H7 (cell line): ENCODE measurements around the gene GPAT3. TPM values are rescaled to one million over a fixed set of nuclear protein-coding genes. Genes with fewer than 3 reads are reported as not detected.

ENCODE experiments used
- DNase-seq: peaks from one replicate; pipeline ENCODE4 v3.0.0; 2012
- H3K27me3 ChIP-seq: 2 replicates; pipeline ENCODE4 v1.6.0; 2011; ENCODE audit warnings: mild to moderate bottlenecking, low read length; ENCODE audit not compliant: control insufficient read depth, insufficient read depth
- H3K36me3 ChIP-seq: replicated peaks from 2 replicates; pipeline ENCODE4 v1.5.1; 2011; ENCODE audit warnings: low read length; ENCODE audit not compliant: control insufficient read depth, insufficient read depth
- H3K4me3 ChIP-seq: 2 replicates; pipeline ENCODE4 v1.5.1; 2011; ENCODE audit warnings: low read depth, mild to moderate bottlenecking, control low read depth, low read length, moderate library complexity; ENCODE audit not compliant: insufficient read depth
- total RNA-seq: library from RNA; depleted of rRNA; stranded (reverse); fragments of >200 nt; shearing (Covaris generic); gene quantifications from 2 replicates; pipeline ENCODE4 v1.2.3, GENCODE V29; 2014

Gene GPAT3
- total RNA-seq, 1 experiment from 2014 or later = 0.73 TPM

GRCh38 chr4:83522239-83522638 is 13.7 kb upstream of the GPAT3 start:
- DNase-seq = no peak

DNA sequence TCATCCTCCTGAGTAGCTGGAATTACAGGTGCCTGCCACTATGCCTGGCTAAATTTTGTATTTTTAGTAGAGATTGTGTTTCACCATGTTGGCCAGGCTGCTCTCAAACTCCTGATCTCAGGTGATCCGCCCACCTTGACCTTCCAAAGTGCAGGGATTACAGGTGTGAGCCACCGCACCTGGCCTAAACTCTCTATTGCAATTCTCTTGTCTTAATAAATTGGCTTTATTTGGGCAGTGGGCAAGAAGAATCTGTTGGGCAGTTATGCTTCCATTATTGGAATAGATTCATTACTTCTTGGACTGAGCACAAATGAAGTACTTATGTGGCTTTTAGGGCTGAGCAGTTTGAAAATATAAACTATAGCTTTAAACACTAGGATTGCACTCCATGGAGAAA is 8.2 kb upstream of the GPAT3 start:
- Histone ChIP-seq H3K27me3 (peaks cover 2% of the 10 kb centered on the region; the same call in 1 of the 2 replicates), H3K4me3 (no peak overlapping the region), H3K36me3 (no peaks in the 10 kb centered on the region)
- no peak for DNase-seq

More at GRCh38 chr4:83522239-83522638, 13.7 kb upstream of the GPAT3 start:
- Histone ChIP-seq H3K36me3 (no peaks in the 10 kb centered on the region), H3K4me3 (no peak overlapping the region), H3K27me3 (no peaks in the 10 kb centered on the region)

- Histone ChIP-seq H3K4me3 (peak overlapping the region; percentile 77), H3K27me3 (peaks cover 61% of the 10 kb centered on the region), H3K36me3 (no peaks in the 10 kb centered on the region)
- DNase-seq = no peak
Observed at GRCh38 chr4:83536362-83537272, 709 bp downstream of the GPAT3 start.

DNA sequence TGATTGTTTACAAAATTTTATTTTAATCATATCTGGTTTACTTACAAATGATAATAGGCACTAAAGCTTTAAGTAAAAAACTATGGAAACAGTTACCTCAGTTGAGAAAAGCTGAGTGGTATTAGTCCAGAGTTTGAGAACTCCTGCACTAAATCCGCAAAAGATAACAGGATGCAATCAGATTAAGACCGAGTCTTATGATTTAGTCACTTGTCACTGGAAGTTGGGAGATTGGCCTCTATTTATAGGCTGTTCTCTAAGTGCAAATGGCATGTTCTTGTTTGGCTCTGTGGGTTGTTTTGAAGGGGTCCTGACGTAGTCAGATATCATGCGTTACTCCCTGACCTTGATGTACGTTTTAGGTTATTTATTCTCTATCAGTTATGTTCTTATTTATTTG is 6.3 kb downstream of the GPAT3 start:
- Histone ChIP-seq H3K4me3 (no peak overlapping the region), H3K27me3 (peaks cover 16% of the 10 kb centered on the region)
- DNase-seq = no peak

GRCh38 chr4:83546786-83547185 is 10.9 kb downstream of the GPAT3 start:
- no peaks in the 10 kb centered on the region for H3K27me3 ChIP-seq
- no peak overlapping the region for H3K4me3 ChIP-seq
- no peaks in the 10 kb centered on the region for H3K36me3 ChIP-seq
- no peak for DNase-seq

More for the DNA sequence above, 6.3 kb downstream of the GPAT3 start:
- H3K36me3 ChIP-seq = no peaks in the 10 kb centered on the region

DNA sequence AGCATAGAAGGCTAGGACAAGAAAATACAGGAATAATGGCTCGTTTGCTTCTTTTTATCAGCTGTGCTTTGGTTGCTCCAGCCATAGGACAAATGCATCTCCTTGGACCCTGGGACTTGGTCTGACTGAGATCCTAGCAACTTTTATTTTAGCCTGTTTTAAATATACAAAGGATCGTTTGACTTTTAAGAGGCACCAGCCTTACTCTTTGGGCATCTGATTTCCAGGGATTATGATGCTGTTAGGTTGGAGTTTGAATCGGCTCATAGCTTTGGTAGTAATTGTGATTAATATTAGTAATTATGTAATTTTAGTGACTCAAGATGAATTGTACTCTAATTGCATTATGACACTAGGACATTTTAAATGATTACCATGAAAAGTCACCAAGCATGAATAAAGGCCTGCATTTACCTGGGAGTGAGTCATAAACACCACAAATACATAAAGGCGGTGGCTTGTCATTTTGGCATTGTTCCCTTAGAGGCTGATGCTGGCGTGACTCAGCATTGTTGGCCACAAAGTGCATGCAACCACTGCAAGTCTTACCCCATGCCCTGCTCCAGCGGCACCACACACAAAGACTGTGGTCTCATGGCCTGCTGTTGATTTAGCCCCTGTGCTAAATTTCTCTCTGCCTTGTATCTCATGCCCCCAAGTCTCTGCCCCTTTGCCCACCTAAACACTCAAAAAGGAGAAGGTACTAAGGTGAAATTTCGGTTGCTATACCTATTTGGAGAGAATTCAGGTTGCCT is 12.4 kb downstream of the GPAT3 start:
- Histone ChIP-seq H3K4me3 (no peak overlapping the region), H3K36me3 (no peaks in the 10 kb centered on the region), H3K27me3 (no peaks in the 10 kb centered on the region)
- DNase-seq = peak; percentile 26

DNA sequence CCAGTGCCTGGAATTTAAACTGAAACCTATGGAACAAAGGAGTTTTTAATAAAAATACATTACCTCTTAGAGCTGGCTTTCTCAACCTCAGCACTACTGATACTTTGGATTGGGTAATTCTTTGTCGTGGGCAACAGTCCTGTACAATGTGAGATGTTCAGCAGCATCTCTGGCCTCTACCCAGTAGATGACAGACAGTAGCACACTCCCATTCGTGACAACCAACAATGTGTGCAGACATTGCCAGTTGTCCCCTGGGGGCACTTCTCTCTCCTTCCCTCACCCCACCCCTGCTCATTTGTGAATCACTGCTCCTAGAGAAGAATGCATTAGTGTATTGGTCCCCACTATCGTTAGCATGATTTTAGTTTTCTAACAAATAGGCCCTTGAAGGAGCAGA is 16.2 kb downstream of the GPAT3 start:
- no peak for DNase-seq
- no peaks in the 10 kb centered on the region for H3K27me3 ChIP-seq
- no peak overlapping the region for H3K4me3 ChIP-seq
- no peaks in the 10 kb centered on the region for H3K36me3 ChIP-seq

DNA sequence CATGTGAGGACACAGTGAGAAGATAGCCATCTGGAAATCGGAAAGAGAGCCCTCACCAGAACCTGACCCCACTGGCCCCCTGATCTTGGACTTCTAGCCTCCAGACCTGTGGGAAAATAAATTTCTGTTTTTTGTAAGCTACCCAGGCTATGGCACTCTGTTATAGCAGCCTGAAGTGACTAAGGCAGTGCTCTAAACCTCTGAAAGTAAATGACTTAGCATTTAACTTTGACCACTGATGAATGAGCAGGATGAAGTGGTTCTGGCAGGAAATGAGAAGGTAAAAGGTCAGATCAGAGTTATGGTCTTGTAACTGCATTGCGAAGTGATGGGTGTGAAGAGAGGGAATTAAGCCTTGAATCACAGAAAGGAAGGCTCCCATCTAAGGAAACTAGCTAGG is 17.0 kb downstream of the GPAT3 start:
- H3K4me3 ChIP-seq = no peak overlapping the region
- no peaks in the 10 kb centered on the region for H3K27me3 ChIP-seq
- DNase-seq = no peak
- H3K36me3 ChIP-seq = no peaks in the 10 kb centered on the region

DNA sequence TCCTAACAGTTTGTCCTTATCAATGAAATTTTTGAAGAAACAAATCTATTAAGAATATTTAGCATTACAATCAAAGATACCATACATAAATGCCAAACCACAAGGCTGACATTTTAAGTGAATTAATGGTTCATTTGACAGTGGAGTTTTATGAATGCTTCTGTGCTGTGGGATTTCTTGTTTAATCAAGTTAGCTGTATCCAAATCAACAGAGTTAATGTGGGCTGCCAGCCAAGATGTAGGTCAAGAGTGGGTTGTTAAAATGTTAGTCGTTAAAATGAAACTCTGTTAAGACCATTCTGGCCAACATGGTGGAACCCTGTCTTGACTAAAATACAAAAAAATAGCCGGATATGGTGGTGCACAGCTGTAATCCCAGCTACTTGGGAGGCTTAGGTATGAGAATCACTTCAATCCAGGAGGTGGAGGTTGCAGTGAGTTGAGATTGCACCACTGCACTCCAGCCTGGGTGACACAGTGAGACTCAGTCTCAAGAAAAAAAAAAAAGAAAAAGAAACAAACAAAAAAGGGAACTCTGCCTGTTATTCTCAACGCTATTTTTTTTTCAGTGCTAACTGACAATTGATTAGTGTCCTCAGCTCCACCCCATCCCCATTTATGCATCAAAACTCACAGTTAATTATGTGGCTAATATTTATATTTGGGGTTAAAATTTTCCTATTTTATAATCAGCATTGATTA is 20.2 kb downstream of the GPAT3 start:
- Histone ChIP-seq H3K36me3 (no peaks in the 10 kb centered on the region), H3K27me3 (no peaks in the 10 kb centered on the region), H3K4me3 (no peak overlapping the region)
- no peak for DNase-seq

GRCh38 chr4:83556816-83557215 is 20.9 kb downstream of the GPAT3 start:
- H3K36me3 ChIP-seq = no peaks in the 10 kb centered on the region
- DNase-seq = no peak
- H3K4me3 ChIP-seq = no peak overlapping the region
- no peaks in the 10 kb centered on the region for H3K27me3 ChIP-seq

DNA sequence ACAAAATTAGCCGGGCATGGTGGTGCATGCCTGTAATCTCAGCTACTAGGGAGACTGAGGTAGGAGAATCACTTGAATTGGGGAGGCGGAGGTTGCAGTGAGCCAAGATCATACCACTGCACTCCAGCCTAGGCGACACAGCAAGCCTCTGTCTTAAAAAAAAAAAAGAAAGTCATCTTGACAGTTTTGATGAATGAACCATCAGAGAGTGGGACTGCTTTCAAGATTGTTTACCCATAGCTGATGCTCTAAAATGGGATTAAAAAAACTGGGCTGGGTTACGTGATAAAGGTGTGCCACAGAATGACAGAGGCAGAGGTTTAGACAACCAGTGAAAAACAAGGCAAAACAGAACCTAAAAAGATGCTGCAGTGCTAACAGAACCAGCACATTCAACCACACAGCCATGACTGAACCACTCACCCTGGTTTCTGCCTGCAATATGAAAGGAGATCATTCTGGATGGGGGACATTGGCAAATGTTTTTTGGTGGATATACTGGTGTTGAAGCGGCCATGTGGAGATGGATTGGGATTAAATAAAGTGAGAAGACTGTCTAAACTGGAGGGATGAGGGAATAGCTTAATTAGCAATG is 22.2 kb downstream of the GPAT3 start:
- Histone ChIP-seq H3K27me3 (no peaks in the 10 kb centered on the region), H3K36me3 (no peaks in the 10 kb centered on the region), H3K4me3 (no peak overlapping the region)
- DNase-seq = no peak

DNA sequence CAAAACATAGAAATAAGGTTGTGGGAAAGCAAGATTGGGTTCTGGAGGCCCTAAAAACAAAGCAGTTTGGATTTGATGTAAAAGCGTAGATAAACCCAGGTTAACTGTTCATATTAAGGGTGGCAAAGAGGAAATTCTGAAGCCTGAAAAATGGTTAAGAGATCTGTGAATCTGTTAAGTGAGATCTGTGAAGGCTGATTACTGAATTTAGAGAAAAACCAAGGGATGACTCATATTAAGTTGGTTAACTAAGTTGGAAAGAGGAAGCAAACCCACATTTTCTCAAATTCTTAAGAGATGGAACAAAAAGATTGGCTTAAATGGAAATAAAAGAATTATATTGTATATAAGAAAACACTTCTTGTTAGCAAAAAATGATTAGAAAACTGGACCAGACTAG is 22.8 kb downstream of the GPAT3 start:
- Histone ChIP-seq H3K4me3 (no peak overlapping the region), H3K27me3 (no peaks in the 10 kb centered on the region), H3K36me3 (no peaks in the 10 kb centered on the region)
- no peak for DNase-seq

DNA sequence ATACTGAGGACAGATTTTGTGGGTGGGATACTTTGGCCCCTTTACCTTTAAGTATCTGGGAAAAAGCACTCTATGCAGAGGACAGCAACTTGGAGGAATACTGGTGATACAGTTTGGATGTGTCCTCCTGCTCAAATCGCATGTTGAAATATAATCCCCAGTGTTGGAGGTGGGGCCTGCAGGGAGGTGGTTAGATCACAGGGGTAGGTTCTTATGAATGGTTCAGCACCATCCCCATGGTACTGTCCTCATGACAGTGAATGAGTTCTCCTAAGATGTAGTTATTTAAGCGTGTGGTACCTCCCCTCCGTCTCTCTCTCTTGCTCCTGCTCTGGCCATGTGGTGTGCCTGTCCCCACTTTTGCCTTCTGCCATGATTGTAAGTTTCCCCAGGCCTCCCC is 24.6 kb downstream of the GPAT3 start:
- no peaks in the 10 kb centered on the region for H3K36me3 ChIP-seq
- no peak for DNase-seq
- no peaks in the 10 kb centered on the region for H3K27me3 ChIP-seq
- H3K4me3 ChIP-seq = no peak overlapping the region

GRCh38 chr4:83561381-83561780 is 25.5 kb downstream of the GPAT3 start:
- Histone ChIP-seq H3K4me3 (no peak overlapping the region), H3K27me3 (no peaks in the 10 kb centered on the region), H3K36me3 (no peaks in the 10 kb centered on the region)
- DNase-seq = no peak
